ENCODE data around the gene ABCE1.

DNA sequence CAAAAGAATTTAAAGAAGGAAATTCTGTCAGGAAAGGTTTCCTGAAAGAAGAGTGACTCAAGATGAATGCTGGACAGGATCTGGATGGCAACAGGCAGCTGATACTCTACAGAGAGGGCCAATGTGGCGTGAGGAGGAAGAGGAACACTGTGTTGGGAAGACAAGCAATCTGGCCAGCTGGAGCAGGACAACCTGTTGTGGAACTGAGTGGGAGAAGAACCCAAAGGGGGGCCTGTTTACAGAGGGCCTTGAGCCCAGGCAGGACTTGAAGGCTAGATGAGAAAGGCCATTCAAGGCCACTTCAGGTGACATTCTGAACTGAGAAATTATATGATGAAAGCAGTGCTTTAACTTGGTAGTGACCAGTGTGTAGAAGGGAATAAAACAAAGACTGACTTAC is 73.8 kb downstream of the ABCE1 start:
- TF ChIP-seq, protein P1, sequence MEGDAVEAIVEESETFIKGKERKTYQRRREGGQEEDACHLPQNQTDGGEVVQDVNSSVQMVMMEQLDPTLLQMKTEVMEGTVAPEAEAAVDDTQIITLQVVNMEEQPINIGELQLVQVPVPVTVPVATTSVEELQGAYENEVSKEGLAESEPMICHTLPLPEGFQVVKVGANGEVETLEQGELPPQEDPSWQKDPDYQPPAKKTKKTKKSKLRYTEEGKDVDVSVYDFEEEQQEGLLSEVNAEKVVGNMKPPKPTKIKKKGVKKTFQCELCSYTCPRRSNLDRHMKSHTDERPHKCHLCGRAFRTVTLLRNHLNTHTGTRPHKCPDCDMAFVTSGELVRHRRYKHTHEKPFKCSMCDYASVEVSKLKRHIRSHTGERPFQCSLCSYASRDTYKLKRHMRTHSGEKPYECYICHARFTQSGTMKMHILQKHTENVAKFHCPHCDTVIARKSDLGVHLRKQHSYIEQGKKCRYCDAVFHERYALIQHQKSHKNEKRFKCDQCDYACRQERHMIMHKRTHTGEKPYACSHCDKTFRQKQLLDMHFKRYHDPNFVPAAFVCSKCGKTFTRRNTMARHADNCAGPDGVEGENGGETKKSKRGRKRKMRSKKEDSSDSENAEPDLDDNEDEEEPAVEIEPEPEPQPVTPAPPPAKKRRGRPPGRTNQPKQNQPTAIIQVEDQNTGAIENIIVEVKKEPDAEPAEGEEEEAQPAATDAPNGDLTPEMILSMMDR (conservative IDR thresholded peaks at IDR 0.05; ENCODE audit: low read length) = no peak
- TF ChIP-seq EZH2phosphoT487 (IDR thresholded peaks at IDR 0.05; ENCODE audit: borderline replicate concordance, low read depth, low read length) = no peak

Data from OCI-LY7 (cell line).